SIG-M5 (cell line): Measurements from ENCODE around the gene LRFN2.

ENCODE experiments used
- DNase-seq: peaks from one replicate; lab custom pipeline; 2025; lab: John Stamatoyannopoulos, UW

Gene LRFN2

GRCh38 chr6:40349901-40350746 lies 237.0 kb downstream of the LRFN2 start:
- DNase-seq = no peak

GRCh38 chr6:40349123-40349900 lies 237.9 kb downstream of the LRFN2 start:
- DNase-seq = no peak

- DNase-seq = no peak
These were observed 238.6 kb downstream of the LRFN2 start for GRCh38 chr6:40348591-40348990.

- no peak for DNase-seq
These were observed 239.6 kb downstream of the LRFN2 start for GRCh38 chr6:40347571-40348011.

GRCh38 chr6:40346246-40346645 lies 240.9 kb downstream of the LRFN2 start:
- no peak for DNase-seq

- no peak for DNase-seq
These were observed 242.5 kb downstream of the LRFN2 start for GRCh38 chr6:40344566-40345167.

GRCh38 chr6:40343877-40344565 lies 243.1 kb downstream of the LRFN2 start:
- DNase-seq = no peak

- DNase-seq = no peak
These were observed 243.8 kb downstream of the LRFN2 start for GRCh38 chr6:40343318-40343876.

GRCh38 chr6:40342723-40343122 lies 244.4 kb downstream of the LRFN2 start:
- no peak for DNase-seq

GRCh38 chr6:40341726-40342125 lies 245.4 kb downstream of the LRFN2 start:
- DNase-seq = no peak
